SJSA1 (cell line): Measurements from ENCODE around the gene ACE. TPM values are rescaled to one million over a fixed set of nuclear protein-coding genes. Genes with fewer than 3 reads are reported as not detected.

ENCODE experiments used
- DNase-seq, 2 experiments: peaks; one replicate each; pipeline ENCODE4 v3.0.0-alpha.2; 2015 to 2020; ENCODE audit warnings: low spot score in 2 of 2, low read depth in 1 of 2
- H3K27ac ChIP-seq: fragments of 250-450 bp; sonication (Bioruptor Pico); 2 replicates; pipeline ENCODE4 v1.5.1; 2020; ENCODE audit warnings: mild to moderate bottlenecking, moderate library complexity
- H3K27me3 ChIP-seq: fragments of 250-450 bp; sonication (Bioruptor Pico); replicated peaks from 2 replicates; pipeline ENCODE4 v1.5.1; 2020; ENCODE audit warnings: mild to moderate bottlenecking, moderate library complexity
- H3K36me3 ChIP-seq: fragments of 250-450 bp; sonication (Bioruptor Pico); 2 replicates; pipeline ENCODE4 v1.5.1; 2020; ENCODE audit warnings: mild to moderate bottlenecking
- H3K4me1 ChIP-seq: fragments of 250-450 bp; sonication (Bioruptor Pico); replicated peaks from 2 replicates; pipeline ENCODE4 v1.6.1; 2021; ENCODE audit warnings: mild to moderate bottlenecking
- H3K4me3 ChIP-seq: fragments of 250-450 bp; sonication (Bioruptor Pico); 2 replicates; pipeline ENCODE4 v1.5.1; 2020; ENCODE audit warnings: mild to moderate bottlenecking
- H3K9me3 ChIP-seq: fragments of 250-450 bp; sonication (Bioruptor Pico); replicated peaks from 2 replicates; pipeline ENCODE4 v1.5.1; 2020; ENCODE audit warnings: mild to moderate bottlenecking
- total RNA-seq: library from RNA; depleted of rRNA; stranded (reverse); fragments of >200 nt; shearing (Covaris generic); gene quantifications from 2 replicates; pipeline ENCODE4 v1.2.3, GENCODE V29; 2014

Gene ACE
- total RNA-seq, 1 experiment from 2014 or later = 0.13 TPM

DNA sequence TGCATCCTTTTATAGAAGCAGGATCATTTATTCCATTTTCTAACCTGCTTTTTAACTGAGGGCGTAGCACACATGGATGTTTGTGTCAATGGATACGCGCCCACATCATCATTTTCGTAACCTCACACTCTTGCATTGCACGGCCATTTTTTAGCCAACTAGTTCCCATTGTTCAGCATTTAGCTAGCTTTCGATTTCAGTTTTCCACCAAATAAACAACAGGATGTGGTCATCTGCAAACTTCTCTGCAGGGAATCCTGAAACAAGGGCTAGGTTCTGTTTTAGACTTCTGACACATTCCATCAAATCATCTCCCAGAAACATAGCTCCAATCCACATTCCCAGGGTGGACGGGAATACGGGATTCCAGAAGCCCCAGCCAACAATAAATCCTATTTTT is 37.2 kb upstream of the ACE start:
- peak overlapping the region; percentile 3; the same call in 1 of the 2 replicates for H3K4me3 ChIP-seq
- H3K36me3 ChIP-seq = peaks cover 4% of the 10 kb centered on the region; the same call in 1 of the 2 replicates
- peaks cover 21% of the 10 kb centered on the region for H3K4me1 ChIP-seq
- DNase-seq = peak in 1 of 2 experiments; percentile 78
- no peaks in the 10 kb centered on the region for H3K9me3 ChIP-seq
- peak overlapping the region; percentile 89 for H3K27ac ChIP-seq
- H3K27me3 ChIP-seq = no peaks in the 10 kb centered on the region

DNA sequence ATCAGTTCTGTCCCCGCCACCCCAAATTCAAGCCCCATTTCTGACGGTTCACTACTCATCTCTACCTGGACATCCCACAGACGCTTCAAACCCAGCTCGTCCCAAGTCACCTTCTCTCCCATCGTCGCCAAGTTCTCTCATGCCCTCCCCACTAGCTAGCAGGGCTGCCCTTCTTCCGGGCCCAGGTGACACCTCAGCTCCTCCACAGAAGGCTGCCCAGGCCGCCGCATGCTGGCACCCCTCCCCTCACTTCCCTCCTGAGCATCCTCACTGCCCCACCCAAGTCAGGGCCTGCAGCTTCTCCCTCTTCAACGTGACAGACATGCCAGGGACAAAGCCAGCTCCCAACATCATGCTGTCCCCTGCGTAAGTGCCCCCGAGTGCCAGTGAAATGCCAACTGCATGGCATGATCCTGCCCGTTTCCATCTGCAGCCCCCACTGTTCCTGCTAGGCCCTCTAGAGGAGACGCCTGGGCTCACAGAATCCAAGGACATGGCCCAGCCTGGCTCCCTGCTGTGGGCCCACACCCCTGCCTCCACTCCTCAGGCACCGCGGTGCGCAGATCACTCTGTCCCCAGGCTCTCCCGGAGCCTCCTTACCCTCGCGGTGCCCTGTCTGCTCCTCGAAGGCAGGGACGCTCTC is 36.6 kb upstream of the ACE start:
- DNase-seq = no peak
- Histone ChIP-seq H3K27ac (peak overlapping the region; percentile 89), H3K36me3 (peaks cover 3% of the 10 kb centered on the region; the same call in 1 of the 2 replicates), H3K4me1 (peaks cover 20% of the 10 kb centered on the region), H3K27me3 (no peaks in the 10 kb centered on the region), H3K4me3 (no peak overlapping the region), H3K9me3 (no peaks in the 10 kb centered on the region)

DNA sequence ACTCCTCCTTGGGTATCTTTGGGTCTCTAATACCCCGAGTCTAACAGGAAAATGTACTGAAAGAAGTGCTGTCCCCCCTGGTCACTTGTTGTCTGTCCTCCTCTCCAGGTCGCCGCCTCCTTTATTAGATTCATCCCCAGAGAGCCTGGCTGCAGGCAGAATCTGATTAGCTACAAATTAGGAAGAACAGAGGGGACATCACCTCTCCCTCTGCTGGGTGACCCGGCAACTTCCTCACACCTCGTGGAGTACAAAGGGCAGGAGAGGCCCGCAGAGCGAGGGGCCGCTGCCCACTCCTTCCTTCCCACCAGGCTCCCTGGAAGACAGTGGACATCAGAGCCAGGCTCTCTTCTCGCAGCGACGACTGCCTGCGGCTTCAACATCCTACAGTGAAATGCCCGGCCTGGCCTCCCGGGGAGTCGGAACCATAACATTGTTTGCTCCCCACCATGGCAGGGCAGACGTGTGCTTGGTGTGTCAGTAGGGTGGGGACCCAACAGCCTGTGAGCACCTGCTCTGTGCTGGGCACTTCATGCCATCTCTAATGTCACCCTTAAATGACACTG is 36.0 kb upstream of the ACE start:
- Histone ChIP-seq H3K4me1 (peaks cover 21% of the 10 kb centered on the region), H3K36me3 (no peaks in the 10 kb centered on the region; the same call in 1 of the 2 replicates), H3K4me3 (no peak overlapping the region), H3K9me3 (0 out of 2 replicates have a peak, but pooled peaks cover 3% of the 10 kb centered on the region), H3K27me3 (no peaks in the 10 kb centered on the region), H3K27ac (peak overlapping the region; percentile 89; the same call in 1 of the 2 replicates)
- no peak for DNase-seq

DNA sequence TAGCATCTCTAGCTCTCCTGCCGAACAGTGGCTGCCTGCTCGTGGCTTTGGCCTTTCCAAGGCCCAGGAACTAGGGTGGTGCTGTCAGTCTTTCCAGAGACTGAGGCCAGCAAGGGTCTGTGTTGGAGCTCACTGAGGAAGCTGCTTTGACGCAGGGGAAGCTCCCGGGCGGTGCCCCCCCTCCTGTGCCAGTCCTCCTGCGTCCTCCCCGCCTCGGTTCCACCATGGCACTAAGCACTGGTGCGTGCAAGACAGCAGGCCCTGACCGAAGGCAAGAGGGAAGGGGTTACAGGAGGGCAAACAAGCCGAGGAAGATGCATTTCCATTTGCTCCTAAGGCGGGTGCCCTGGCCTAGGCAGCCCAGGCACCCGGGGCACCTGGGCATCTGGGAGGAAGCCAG is 35.2 kb upstream of the ACE start:
- peaks cover 3% of the 10 kb centered on the region; the same call in 1 of the 2 replicates for H3K36me3 ChIP-seq
- H3K27me3 ChIP-seq = no peaks in the 10 kb centered on the region
- no peak overlapping the region for H3K4me3 ChIP-seq
- peaks cover 3% of the 10 kb centered on the region; the same call in 1 of the 2 replicates for H3K9me3 ChIP-seq
- H3K27ac ChIP-seq = no peak overlapping the region
- H3K4me1 ChIP-seq = peaks cover 28% of the 10 kb centered on the region
- no peak for DNase-seq

DNA sequence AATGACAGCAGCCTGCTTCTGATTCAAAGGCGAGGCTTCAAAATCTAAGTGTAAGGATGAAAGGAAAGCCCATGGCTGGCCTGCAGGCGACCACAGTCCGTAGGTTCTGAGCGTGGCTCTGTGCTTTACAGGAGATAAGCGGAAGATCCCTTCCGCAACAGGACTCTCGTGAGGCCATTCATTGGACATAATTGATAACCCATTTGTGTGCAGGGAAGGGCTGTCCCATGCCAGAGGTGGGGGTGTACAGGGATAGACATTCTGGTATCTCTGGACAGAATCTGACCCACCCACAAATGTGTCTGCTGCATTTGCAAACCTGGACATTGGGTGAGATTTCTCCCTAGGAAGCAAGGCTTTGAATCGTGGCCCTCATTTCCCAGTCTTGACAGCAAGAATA is 34.8 kb upstream of the ACE start:
- H3K27me3 ChIP-seq = no peaks in the 10 kb centered on the region
- peaks cover 32% of the 10 kb centered on the region for H3K4me1 ChIP-seq
- no peak overlapping the region for H3K4me3 ChIP-seq
- no peak for DNase-seq
- peaks cover 3% of the 10 kb centered on the region; the same call in 1 of the 2 replicates for H3K36me3 ChIP-seq
- H3K9me3 ChIP-seq = peaks cover 3% of the 10 kb centered on the region; the same call in 1 of the 2 replicates
- H3K27ac ChIP-seq = no peak overlapping the region

DNA sequence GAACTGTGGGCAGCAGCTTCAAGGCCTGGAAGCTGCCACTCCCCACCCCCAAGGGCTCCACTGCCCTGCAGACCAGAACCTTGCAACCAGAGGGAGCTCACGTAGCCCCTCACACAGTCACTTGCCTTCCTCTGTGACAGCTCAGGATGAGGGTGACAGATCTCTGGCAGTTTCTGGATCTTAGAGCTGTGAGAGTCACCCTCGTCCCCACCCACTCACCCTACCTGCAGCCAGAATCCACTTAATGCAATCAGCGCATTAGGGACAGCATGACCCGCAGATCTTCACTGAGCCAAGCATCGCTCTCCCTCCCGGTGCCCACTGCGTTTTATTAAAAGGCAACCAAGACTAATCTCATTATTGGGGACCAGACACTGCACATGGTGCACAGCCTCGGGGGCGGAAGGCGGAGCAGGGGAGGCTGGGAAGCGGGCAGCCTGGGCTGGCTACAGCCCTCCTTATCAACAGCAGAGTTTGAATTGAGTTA is 34.3 kb upstream of the ACE start:
- Histone ChIP-seq H3K27me3 (no peaks in the 10 kb centered on the region), H3K36me3 (peaks cover 3% of the 10 kb centered on the region; the same call in 1 of the 2 replicates), H3K4me3 (no peak overlapping the region), H3K9me3 (peaks cover 3% of the 10 kb centered on the region; the same call in 1 of the 2 replicates), H3K4me1 (peaks cover 35% of the 10 kb centered on the region), H3K27ac (no peak overlapping the region)
- no peak for DNase-seq

DNA sequence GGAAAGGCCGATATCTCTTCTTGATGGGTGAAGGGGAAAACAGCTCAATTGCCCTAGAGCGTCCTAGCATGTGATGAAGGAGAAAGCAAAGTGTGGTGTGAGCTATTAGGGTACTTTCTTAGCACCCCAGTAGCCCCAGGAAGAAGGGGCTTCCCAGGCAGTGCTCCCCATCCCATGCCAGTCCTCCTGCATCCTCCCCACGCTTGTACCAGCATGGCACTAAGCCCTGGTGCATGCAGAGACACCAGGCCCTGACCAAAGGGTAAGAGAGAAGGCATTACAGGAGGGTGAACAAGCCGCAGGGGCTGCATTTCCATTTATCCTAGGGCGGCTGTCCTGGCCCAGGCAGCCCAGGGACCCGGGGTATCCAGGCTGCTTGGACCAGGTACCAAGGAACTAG is 33.8 kb upstream of the ACE start:
- peaks cover 35% of the 10 kb centered on the region for H3K4me1 ChIP-seq
- peaks cover 3% of the 10 kb centered on the region; the same call in 1 of the 2 replicates for H3K36me3 ChIP-seq
- no peak overlapping the region for H3K4me3 ChIP-seq
- H3K9me3 ChIP-seq = peaks cover 3% of the 10 kb centered on the region; the same call in 1 of the 2 replicates
- no peak for DNase-seq
- H3K27me3 ChIP-seq = no peaks in the 10 kb centered on the region
- H3K27ac ChIP-seq = no peak overlapping the region

DNA sequence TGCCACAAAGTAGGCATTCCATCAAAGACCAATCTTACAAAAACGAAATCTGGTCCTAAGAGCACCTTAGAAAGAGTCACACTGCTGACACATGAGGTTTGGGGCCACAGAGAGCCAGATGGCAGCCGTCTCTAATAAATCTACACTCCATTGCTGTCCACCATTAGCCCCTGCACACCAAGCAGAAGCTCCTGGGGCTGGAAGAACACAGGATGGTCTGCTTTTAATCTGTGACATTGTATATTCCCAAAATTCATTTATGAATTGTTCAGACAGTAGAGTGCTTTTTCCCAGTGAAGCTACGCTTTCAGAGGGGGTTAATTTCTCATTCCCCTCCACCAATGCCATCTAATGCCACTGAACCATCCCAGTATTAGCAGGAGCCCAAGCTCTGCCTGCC is 32.4 kb upstream of the ACE start:
- Histone ChIP-seq H3K36me3 (peaks cover 3% of the 10 kb centered on the region; the same call in 1 of the 2 replicates), H3K27ac (no peak overlapping the region), H3K9me3 (peaks cover 3% of the 10 kb centered on the region; the same call in 1 of the 2 replicates), H3K4me1 (peaks cover 29% of the 10 kb centered on the region), H3K4me3 (no peak overlapping the region), H3K27me3 (no peaks in the 10 kb centered on the region)
- DNase-seq = no peak

DNA sequence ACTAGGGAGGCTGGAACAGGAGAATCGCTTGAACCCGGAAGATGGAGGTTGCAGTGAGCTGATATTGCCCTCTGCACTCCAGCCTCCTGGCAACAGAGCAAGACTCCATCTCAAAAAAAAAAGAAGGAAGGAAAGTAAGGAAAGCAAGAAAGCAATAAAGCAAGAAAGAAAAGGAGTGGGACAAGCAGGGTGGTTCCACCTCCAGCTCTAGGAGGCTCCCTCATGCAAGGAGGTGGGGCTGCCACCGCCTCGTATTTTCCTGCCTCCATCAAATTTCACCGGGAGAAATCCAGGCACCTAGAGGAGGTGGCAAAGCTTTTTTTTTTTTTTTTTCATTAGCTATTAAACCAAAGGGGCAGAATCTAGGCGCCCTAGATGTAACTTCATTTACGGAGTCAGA is 31.8 kb upstream of the ACE start:
- Histone ChIP-seq H3K27ac (no peak overlapping the region), H3K27me3 (no peaks in the 10 kb centered on the region), H3K4me3 (no peak overlapping the region), H3K4me1 (peaks cover 23% of the 10 kb centered on the region), H3K9me3 (peaks cover 3% of the 10 kb centered on the region; the same call in 1 of the 2 replicates), H3K36me3 (peaks cover 3% of the 10 kb centered on the region; the same call in 1 of the 2 replicates)
- no peak for DNase-seq

DNA sequence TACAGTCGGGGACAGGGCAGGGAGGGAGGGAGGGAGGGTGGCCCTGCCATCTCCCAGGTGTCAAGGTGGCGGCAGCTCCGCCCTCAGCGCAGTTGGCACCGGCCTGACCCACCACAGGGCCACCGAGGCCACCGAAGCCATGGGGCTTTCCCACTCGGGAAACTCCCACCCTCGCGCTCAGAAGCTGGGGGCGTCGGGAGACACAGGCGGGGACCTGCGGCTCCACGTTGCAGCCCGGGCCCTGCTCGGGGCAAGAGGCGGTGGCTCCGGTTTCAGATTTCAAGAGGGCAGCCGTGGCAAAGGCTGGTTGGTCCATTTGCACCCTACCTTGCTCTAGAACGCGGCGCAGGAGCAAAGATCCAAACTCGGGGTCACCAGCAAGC is 31.3 kb upstream of the ACE start:
- H3K36me3 ChIP-seq = peaks cover 3% of the 10 kb centered on the region; the same call in 1 of the 2 replicates
- H3K4me1 ChIP-seq = peaks cover 19% of the 10 kb centered on the region
- peaks cover 3% of the 10 kb centered on the region; the same call in 1 of the 2 replicates for H3K9me3 ChIP-seq
- no peak for DNase-seq
- peak overlapping the region; percentile 86; the same call in 1 of the 2 replicates for H3K27ac ChIP-seq
- H3K4me3 ChIP-seq = peak overlapping the region; percentile 60
- no peaks in the 10 kb centered on the region for H3K27me3 ChIP-seq

DNA sequence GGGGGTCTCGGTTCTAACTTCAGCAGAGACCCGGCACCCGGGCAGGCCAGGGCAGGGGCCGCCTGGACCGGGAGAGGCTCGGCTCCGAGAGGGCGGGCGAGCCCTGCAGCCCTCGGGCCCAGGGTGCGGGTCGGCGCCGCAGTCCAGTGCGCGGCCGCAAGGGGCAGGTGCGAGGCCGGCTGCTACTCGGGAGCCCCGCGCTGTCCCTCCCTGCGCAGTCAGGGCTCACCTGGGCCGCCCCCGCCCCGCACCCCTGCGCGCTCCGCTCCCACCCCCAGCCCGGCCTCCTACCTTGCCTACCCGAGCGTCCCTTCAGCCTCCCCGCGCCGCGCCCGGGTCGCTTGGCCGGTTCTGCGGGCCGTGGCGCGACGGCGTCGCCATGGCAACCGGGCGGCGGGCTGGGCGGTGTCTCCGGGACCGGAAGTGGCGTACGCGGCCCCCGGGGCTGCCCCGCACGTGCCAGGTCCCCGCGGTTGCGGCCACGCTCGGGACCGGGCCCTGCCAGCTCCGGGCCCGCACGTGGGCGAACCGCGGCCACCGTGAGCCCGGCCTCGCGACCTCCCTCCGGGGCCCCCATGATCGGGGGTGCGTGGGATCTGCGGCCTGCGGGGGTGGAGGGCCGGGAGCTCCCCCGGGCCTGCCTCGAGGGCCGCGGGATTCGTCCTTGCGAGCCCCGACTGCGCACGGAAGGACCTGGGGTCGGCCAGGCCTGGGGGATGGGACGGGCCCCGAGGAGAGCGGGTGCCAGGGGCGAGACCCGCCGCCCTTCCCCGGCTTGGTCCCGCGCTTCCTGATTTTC is 30.7 kb upstream of the ACE start, which contains the start of gene CYB561:
Gene CYB561 (minus strand): TSS at position 353 of the 799 bp plus-strand sequence. CDS start 8,759 bp downstream, outside the sequence.
- DNase-seq = peak; percentile 65 to 81
- H3K36me3 ChIP-seq = peaks cover 3% of the 10 kb centered on the region; the same call in 1 of the 2 replicates
- peak within 1 kb of the TSS; percentile 86 for H3K27ac ChIP-seq
- H3K27me3 ChIP-seq = no peaks in the 10 kb centered on the region
- peak within 1 kb of the TSS; percentile 60 for H3K4me3 ChIP-seq
- peaks cover 3% of the 10 kb centered on the region; the same call in 1 of the 2 replicates for H3K9me3 ChIP-seq
- H3K4me1 ChIP-seq = peaks cover 19% of the 10 kb centered on the region

DNA sequence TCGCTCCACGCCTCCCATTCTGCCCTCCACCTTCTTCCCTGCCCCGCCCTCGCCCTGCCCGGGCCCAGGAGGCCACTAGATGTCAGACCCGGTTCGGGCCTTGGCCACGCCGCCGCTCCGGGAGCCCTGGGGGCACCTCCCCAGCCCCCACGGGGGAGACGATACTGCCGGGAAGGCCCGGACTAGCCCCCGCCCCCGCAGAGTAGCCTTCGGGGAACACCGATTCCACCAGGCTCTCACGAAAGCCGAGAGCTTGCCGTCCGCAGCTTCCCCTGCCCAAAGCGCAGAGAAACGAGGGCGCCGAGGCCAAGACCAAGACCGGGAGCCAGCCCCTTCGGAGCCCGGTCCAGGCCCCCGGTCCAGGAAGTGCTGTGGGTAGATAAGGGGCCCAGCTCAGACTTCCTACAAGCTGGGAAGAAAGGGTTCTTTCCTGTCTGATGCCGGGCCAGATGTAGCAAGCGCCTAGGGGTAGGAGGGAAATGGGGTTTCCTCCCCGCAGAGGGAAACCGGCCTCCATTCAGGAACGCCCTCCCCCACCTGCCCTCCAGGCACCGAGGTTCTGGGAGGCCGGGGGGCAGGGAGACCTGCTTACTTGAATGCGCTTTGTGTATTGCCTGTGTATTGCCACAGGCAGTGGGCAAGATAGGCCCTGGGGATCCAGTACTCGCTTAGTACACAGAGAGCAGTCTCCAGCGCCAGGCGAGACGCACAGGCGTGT is 29.9 kb upstream of the ACE start:
- Histone ChIP-seq H3K4me3 (peak overlapping the region; percentile 60), H3K27ac (peak overlapping the region; percentile 86), H3K27me3 (no peaks in the 10 kb centered on the region), H3K36me3 (peaks cover 3% of the 10 kb centered on the region; the same call in 1 of the 2 replicates), H3K9me3 (peaks cover 3% of the 10 kb centered on the region; the same call in 1 of the 2 replicates), H3K4me1 (peaks cover 19% of the 10 kb centered on the region)
- DNase-seq = peak in 1 of 2 experiments; percentile 71
